GM23338 (cell line): ENCODE results near the gene ITFG1. TPM values are rescaled to one million over a fixed set of nuclear protein-coding genes. Genes with fewer than 3 reads are reported as not detected.

ENCODE experiments used
- ATAC-seq: fragments of 200-7000 bp; cut with Tn5 transposase; 3 replicates; pipeline ENCODE4 v1.9.1; 2020
- DNase-seq: peaks from one replicate; pipeline ENCODE4 v3.0.0-alpha.2; 2015; ENCODE audit warnings: low spot score
- H2AFZ ChIP-seq: fragments of 200-600 bp; sonication (generic); 2 replicates; pipeline ENCODE4 v1.8.0; 2016; ENCODE audit warnings: antibody characterized with exemption, mild to moderate bottlenecking, moderate library complexity
- H3F3A ChIP-seq: fragments of 200-600 bp; sonication (generic); replicated peaks from 2 replicates; pipeline ENCODE4 v1.8.0; 2017; ENCODE audit warnings: antibody characterized with exemption, mixed run types, low read depth
- H3K27ac ChIP-seq: fragments of 200-600 bp; sonication (generic); 2 replicates; pipeline ENCODE4 v1.6.1; 2016; ENCODE audit warnings: low read depth
- H3K27me3 ChIP-seq: fragments of 200-600 bp; sonication (generic); 2 replicates; pipeline ENCODE4 v1.8.0; 2016; ENCODE audit warnings: mild to moderate bottlenecking, mixed run types, moderate library complexity; ENCODE audit not compliant: insufficient read depth
- H3K36me3 ChIP-seq: fragments of 200-600 bp; sonication (generic); 2 replicates; pipeline ENCODE4 v1.8.0; 2016; ENCODE audit warnings: mild to moderate bottlenecking; ENCODE audit not compliant: insufficient read depth
- H3K4me1 ChIP-seq: fragments of 200-600 bp; sonication (generic); 2 replicates; pipeline ENCODE4 v1.8.0; 2016; ENCODE audit warnings: mild to moderate bottlenecking, moderate library complexity; ENCODE audit not compliant: insufficient read depth
- H3K4me2 ChIP-seq: fragments of 200-600 bp; sonication (generic); 2 replicates; pipeline ENCODE4 v1.7.1; 2017; ENCODE audit warnings: mixed run types
- H3K4me3 ChIP-seq: fragments of 200-600 bp; sonication (generic); 2 replicates; pipeline ENCODE4 v1.6.1; 2016; ENCODE audit warnings: mixed run types
- H3K79me2 ChIP-seq: fragments of 200-600 bp; sonication (generic); replicated peaks from 2 replicates; pipeline ENCODE4 v1.8.0; 2017; ENCODE audit warnings: mild to moderate bottlenecking; ENCODE audit not compliant: insufficient read depth
- H3K9me2 ChIP-seq: fragments of 200-600 bp; sonication (generic); 2 replicates; pipeline ENCODE4 v1.8.0; 2017; ENCODE audit not compliant: insufficient read depth
- H4K20me1 ChIP-seq: fragments of 200-600 bp; sonication (generic); replicated peaks from 2 replicates; pipeline ENCODE4 v1.8.0; 2017; ENCODE audit warnings: mild to moderate bottlenecking; ENCODE audit not compliant: insufficient read depth
- H3K27ac Mint-ChIP-seq: 2 replicates; pipeline ENCODE4 v1.8.0; 2020; ENCODE audit warnings: inconsistent platforms, mild to moderate bottlenecking, moderate library complexity, mixed read lengths
- H3K27me3 Mint-ChIP-seq: 3 replicates; pipeline ENCODE4 v1.8.0; 2022; ENCODE audit warnings: low read depth, mild to moderate bottlenecking, moderate library complexity, mixed read lengths, inconsistent platforms; ENCODE audit not compliant: insufficient read depth, poor library complexity
- H3K36me3 Mint-ChIP-seq: 3 replicates; pipeline ENCODE4 v1.8.0; 2021; ENCODE audit warnings: low read depth, mild to moderate bottlenecking, inconsistent platforms, moderate library complexity, mixed read lengths
- H3K4me1 Mint-ChIP-seq: 3 replicates; pipeline ENCODE4 v1.8.0; 2020; ENCODE audit warnings: mild to moderate bottlenecking, inconsistent platforms, mixed read lengths
- H3K4me3 Mint-ChIP-seq: 3 replicates; pipeline ENCODE4 v1.8.0; 2021; ENCODE audit warnings: moderate library complexity, mild to moderate bottlenecking, inconsistent platforms, mixed read lengths
- H3K9me3 Mint-ChIP-seq: 3 replicates; pipeline ENCODE4 v1.8.0; 2020; ENCODE audit warnings: moderate library complexity, mild to moderate bottlenecking, inconsistent platforms, mixed read lengths
- CREB1 ChIP-seq: fragments of 250-450 bp; sonication (Bioruptor Pico); IDR thresholded peaks from 2 replicates; pipeline ENCODE4 v1.5.0; 2020; ENCODE audit warnings: low read depth, mild to moderate bottlenecking, moderate library complexity
- EZH2 ChIP-seq: fragments of 200-600 bp; sonication (generic); IDR thresholded peaks from one replicate; pipeline ENCODE4 v1.8.0; 2017; ENCODE audit warnings: antibody characterized with exemption, mild to moderate bottlenecking, low read depth; ENCODE audit not compliant: unreplicated experiment
- EZH2phosphoT487 ChIP-seq: fragments of 200-600 bp; sonication (generic); IDR thresholded peaks from one replicate; pipeline ENCODE4 v1.8.1; 2018; ENCODE audit warnings: antibody characterized with exemption; ENCODE audit not compliant: unreplicated experiment
- JUNB ChIP-seq: IDR thresholded peaks from one replicate; pipeline ENCODE4 v1.6.1; 2016; ENCODE audit warnings: antibody characterized with exemption; ENCODE audit not compliant: unreplicated experiment
- NANOG ChIP-seq: IDR thresholded peaks from 2 replicates; pipeline ENCODE4 v1.6.1; 2016; ENCODE audit warnings: antibody characterized with exemption, borderline replicate concordance
- POLR2AphosphoS5 ChIP-seq: IDR thresholded peaks from 2 replicates; pipeline ENCODE4 v1.6.1; 2016; ENCODE audit warnings: antibody characterized with exemption, low read depth
- STAT1 ChIP-seq: IDR thresholded peaks from one replicate; pipeline ENCODE4 v1.6.1; 2016; ENCODE audit warnings: antibody characterized with exemption; ENCODE audit not compliant: unreplicated experiment
- ZNF114 ChIP-seq: fragments of 250-450 bp; sonication (Bioruptor Pico); IDR thresholded peaks from 2 replicates; pipeline ENCODE4 v1.5.0; 2020; ENCODE audit warnings: mild to moderate bottlenecking, moderate library complexity
- ZNF331 ChIP-seq: fragments of 250-450 bp; sonication (Bioruptor Pico); IDR thresholded peaks from 2 replicates; pipeline ENCODE4 v1.5.0; 2020; ENCODE audit warnings: low read depth, mild to moderate bottlenecking, moderate library complexity
- polyA plus RNA-seq: library from polyadenylated mRNA; unstranded; fragments of >200 nt; fragmentation: Nextera tagmentation; extraction: Ambion mirVana; gene quantifications from 2 replicates; pipeline ENCODE4 v1.2.1, GENCODE V29; 2016
- total RNA-seq: library from RNA; depleted of rRNA; stranded (reverse); fragments of >200 nt; shearing (Covaris generic); gene quantifications from 2 replicates; pipeline ENCODE4 v1.2.3, GENCODE V29; 2014
- TF ChIP-seq, protein P1 (sequence below): IDR thresholded peaks from one replicate; pipeline ENCODE4 v1.6.1; 2018; ENCODE audit warnings: antibody characterized with exemption; ENCODE audit not compliant: unreplicated experiment
- TF ChIP-seq, protein P2 (sequence below): IDR thresholded peaks from 2 replicates; pipeline ENCODE4 v1.6.1; 2016; ENCODE audit warnings: antibody characterized with exemption

The ITFG1 gene
- total and polyA plus RNA-seq, 2 experiments from 2014 or later = 18.5 to 26.9 TPM

DNA sequence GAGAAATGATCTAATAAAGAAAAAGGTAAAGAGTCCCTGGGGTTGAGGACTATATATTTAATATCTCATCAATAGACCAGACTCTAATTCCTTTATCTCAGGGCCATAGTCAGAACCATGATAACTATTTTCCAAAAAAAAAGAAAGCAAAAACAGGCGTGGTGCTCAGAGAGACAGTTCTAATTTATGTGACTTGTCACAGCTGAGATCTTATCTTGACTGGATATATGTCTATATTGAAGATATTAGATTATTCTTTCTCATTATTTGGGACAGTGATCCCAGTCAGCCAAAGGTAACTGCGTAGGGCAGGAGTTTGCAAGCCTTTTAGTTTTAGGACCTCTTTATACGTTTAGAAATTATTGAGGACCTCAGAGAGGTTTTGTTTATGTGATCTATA, 52.4 kb downstream of the ITFG1 start:
- H3K4me3 ChIP-seq = no peak overlapping the region
- H3K27ac Mint-ChIP-seq = no peak overlapping the region
- H3K4me1 ChIP-seq = no peaks in the 10 kb centered on the region
- no peaks in the 10 kb centered on the region for H3K27me3 ChIP-seq
- no peaks in the 10 kb centered on the region; the same call in 2 of the 3 replicates for H3K36me3 Mint-ChIP-seq
- H3K9me2 ChIP-seq = no peaks in the 10 kb centered on the region
- no peaks in the 10 kb centered on the region; the same call in none of the 2 replicates for H4K20me1 ChIP-seq
- no peaks in the 10 kb centered on the region; the same call in 2 of the 3 replicates for H3K9me3 Mint-ChIP-seq
- no peaks in the 10 kb centered on the region for H3F3A ChIP-seq
- no peak for TF ChIP-seq STAT1
- TF ChIP-seq, protein P1, sequence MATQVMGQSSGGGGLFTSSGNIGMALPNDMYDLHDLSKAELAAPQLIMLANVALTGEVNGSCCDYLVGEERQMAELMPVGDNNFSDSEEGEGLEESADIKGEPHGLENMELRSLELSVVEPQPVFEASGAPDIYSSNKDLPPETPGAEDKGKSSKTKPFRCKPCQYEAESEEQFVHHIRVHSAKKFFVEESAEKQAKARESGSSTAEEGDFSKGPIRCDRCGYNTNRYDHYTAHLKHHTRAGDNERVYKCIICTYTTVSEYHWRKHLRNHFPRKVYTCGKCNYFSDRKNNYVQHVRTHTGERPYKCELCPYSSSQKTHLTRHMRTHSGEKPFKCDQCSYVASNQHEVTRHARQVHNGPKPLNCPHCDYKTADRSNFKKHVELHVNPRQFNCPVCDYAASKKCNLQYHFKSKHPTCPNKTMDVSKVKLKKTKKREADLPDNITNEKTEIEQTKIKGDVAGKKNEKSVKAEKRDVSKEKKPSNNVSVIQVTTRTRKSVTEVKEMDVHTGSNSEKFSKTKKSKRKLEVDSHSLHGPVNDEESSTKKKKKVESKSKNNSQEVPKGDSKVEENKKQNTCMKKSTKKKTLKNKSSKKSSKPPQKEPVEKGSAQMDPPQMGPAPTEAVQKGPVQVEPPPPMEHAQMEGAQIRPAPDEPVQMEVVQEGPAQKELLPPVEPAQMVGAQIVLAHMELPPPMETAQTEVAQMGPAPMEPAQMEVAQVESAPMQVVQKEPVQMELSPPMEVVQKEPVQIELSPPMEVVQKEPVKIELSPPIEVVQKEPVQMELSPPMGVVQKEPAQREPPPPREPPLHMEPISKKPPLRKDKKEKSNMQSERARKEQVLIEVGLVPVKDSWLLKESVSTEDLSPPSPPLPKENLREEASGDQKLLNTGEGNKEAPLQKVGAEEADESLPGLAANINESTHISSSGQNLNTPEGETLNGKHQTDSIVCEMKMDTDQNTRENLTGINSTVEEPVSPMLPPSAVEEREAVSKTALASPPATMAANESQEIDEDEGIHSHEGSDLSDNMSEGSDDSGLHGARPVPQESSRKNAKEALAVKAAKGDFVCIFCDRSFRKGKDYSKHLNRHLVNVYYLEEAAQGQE = no peak
- no peak for TF ChIP-seq CREB1
- no peak for TF ChIP-seq EZH2
- no peak for TF ChIP-seq NANOG
- no peak for TF ChIP-seq ZNF114 (CRISPR knock-in tag)
- TF ChIP-seq EZH2phosphoT487 = no peak
- no peak for TF ChIP-seq POLR2AphosphoS5
- TF ChIP-seq, protein P2, sequence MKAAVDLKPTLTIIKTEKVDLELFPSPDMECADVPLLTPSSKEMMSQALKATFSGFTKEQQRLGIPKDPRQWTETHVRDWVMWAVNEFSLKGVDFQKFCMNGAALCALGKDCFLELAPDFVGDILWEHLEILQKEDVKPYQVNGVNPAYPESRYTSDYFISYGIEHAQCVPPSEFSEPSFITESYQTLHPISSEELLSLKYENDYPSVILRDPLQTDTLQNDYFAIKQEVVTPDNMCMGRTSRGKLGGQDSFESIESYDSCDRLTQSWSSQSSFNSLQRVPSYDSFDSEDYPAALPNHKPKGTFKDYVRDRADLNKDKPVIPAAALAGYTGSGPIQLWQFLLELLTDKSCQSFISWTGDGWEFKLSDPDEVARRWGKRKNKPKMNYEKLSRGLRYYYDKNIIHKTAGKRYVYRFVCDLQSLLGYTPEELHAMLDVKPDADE = no peak
- no peak for TF ChIP-seq JUNB
- no peak for TF ChIP-seq ZNF331 (CRISPR knock-in tag)
- H3K36me3 ChIP-seq = no peaks in the 10 kb centered on the region
- H2AFZ ChIP-seq = no peak overlapping the region
- no peak overlapping the region for H3K27ac ChIP-seq
- H3K4me3 Mint-ChIP-seq = no peak overlapping the region
- no peak overlapping the region for H3K4me2 ChIP-seq
- H3K4me1 Mint-ChIP-seq = no peaks in the 10 kb centered on the region
- DNase-seq = no peak
- ATAC-seq = no peak
- no peaks in the 10 kb centered on the region for H3K27me3 Mint-ChIP-seq
- no peaks in the 10 kb centered on the region for H3K79me2 ChIP-seq

DNA sequence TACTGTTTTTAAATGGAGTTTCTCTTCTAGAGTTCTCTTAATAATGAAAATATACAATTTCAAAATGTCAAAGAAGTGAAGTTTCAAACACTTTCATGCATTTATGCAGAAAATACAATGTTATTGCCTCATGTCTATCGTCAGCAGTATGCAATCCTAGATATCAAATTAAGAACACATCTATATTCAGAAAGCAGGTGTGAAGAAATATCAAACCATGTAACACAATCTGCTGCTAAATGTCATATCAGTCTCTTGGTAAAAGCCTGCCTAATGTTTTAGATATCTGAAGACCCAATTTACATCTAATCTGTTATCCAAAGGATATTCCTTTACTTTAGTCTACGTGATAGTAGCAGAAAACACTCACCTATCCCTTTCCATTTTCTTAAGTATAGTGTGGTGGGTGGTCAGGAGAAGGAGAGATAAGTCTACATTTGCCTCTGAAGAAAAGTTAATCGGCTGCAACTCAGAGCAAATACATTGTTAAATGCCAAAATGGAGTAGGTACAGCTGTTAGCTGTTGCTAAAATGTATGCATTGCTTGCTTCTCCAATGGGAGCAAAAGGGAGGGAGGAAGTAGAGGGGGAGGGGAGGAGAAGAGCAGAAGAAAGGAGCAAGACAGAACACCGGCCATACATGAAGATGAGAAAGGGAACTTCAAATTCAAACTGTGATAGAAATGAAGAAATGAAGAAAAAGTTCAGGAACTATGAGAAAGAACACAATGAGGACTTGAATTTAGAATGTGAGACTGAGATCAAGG, 64.9 kb downstream of the ITFG1 start:
- DNase-seq (no peak), ATAC-seq (peak; percentile 45; the same call in 2 of the 3 replicates)
- peak overlapping the region; percentile 14; the same call in 1 of the 2 replicates for H3K4me2 ChIP-seq
- peaks cover 7% of the 10 kb centered on the region; the same call in 1 of the 2 replicates for H3K4me1 ChIP-seq
- H3K27ac ChIP-seq = no peak overlapping the region
- Mint-ChIP-seq H3K9me3 (no peaks in the 10 kb centered on the region), H3K36me3 (no peaks in the 10 kb centered on the region; the same call in 1 of the 3 replicates), H3K27me3 (peaks cover 1% of the 10 kb centered on the region), H3K27ac (no peak overlapping the region), H3K4me3 (no peak overlapping the region), H3K4me1 (peaks cover 19% of the 10 kb centered on the region)
- no peak overlapping the region for H3K4me3 ChIP-seq
- no peaks in the 10 kb centered on the region for H3K79me2 ChIP-seq
- H3F3A ChIP-seq = no peaks in the 10 kb centered on the region
- H3K9me2 ChIP-seq = no peaks in the 10 kb centered on the region
- H3K27me3 ChIP-seq = no peaks in the 10 kb centered on the region
- no peaks in the 10 kb centered on the region for H3K36me3 ChIP-seq
- H4K20me1 ChIP-seq = no peaks in the 10 kb centered on the region
- H2AFZ ChIP-seq = no peak overlapping the region
- no peak for TF ChIP-seq ZNF331 (CRISPR knock-in tag)
- no peak for TF ChIP-seq NANOG
- TF ChIP-seq CREB1 = no peak
- TF ChIP-seq, protein P2 = no peak
- no peak for TF ChIP-seq EZH2
- no peak for TF ChIP-seq EZH2phosphoT487
- TF ChIP-seq STAT1 = no peak
- TF ChIP-seq, protein P1 = no peak
- TF ChIP-seq JUNB = no peak
